Erythroblast (primary cell): ENCODE measurements around the gene SLC38A9.

Experiments used
- DNase-seq, 2 experiments: peaks; one replicate each; lab custom pipeline; 2025; lab: John Stamatoyannopoulos, UW
- GATA1 ChIP-seq: IDR thresholded peaks from 2 replicates; pipeline ENCODE4 v1.6.1; 2011; ENCODE audit warnings: low read depth, mild to moderate bottlenecking, control low read depth, low read length, moderate library complexity
- POLR2A ChIP-seq: IDR thresholded peaks from 2 replicates; pipeline ENCODE4 v1.6.1; 2011; ENCODE audit warnings: mild to moderate bottlenecking, low read length

Gene SLC38A9

GRCh38 chr5:55692106-55692417 lies 20.1 kb downstream of the SLC38A9 start:
- TF ChIP-seq GATA1 (no peak), POLR2A (no peak)
- no peak for DNase-seq

DNA sequence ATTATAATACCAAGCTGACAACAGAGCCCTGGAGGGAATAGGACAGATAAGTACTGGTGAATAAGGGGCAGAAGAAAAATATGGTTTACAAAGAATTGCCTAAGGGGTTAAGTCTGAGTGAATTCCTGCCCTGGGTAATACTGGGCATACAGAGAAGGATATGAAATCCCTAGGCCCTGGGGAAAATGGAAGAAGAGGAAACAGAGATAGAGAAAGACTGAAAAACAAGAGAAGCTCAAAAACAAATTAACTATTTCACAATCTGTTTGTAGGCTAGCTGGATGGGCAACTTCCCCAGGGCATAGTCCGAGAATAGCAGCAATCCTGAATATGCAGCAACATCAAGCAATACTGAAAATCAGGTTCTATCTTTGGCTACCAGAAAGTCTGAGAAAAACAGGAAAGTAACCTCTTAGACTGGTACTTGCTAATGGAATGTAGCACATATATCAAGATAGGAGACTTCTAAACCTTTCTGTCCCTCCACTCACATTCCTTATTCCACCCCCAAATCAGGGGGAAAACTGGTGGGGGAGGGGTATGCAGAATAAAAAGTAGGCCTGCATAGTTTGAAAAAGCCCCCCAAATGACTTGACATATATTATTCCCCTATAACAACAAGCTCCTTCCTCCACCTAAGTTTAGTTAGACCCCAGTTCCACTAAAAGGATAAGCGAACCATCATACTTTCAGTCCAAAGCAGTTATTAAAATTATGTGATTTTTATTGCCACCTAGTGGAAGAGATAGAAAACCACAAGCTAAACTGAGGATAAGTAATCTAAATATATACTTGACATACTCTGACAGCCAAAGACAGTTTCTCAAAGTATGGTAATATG lies 20.6 kb downstream of the SLC38A9 start:
- peak; percentile 37 to 49 for DNase-seq
- TF ChIP-seq GATA1 (no peak), POLR2A (no peak)

DNA sequence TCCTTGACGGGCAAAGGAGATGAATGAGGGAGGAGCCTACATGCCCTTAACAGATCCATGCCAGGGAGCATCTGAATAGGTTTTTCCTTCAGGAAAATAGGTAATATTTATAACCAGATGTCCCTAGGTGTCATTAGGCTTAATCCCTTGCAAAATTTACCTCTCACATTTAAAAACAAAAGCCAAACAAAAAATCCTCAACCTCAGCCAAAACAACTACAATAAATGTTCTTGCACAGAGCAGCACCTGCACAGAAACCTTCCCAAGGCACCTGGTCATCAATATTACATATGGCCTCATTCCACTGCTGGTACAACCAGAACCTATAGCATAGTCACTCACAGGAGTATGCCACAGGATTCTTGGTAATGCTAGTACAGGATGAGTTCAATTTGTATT lies 30.1 kb downstream of the SLC38A9 start:
- no peak for DNase-seq
- no peak for TF ChIP-seq GATA1
- no peak for TF ChIP-seq POLR2A

- peak; percentile 10 to 48 for DNase-seq
- TF ChIP-seq POLR2A (no peak), GATA1 (no peak)
Observed at GRCh38 chr5:55681301-55681700, 30.8 kb downstream of the SLC38A9 start.

DNA sequence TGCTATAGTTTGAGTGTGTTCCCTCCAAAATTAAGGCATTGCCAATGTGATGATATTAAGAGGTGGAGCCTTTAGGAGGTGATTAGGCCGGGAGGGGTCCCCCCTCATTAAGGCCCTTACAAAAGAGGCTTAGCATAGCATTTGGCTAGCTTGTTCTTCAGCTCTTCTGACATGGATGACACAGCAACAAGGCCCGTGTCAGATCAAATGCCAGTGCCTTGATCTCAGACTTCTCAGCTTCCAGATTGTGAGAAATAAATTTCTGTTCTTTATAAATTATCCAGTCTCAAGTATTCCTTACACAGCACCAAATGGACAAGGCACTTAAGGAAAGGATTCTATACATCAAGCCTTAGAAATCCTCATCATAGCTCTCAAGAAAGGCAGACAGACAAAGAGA lies 31.8 kb downstream of the SLC38A9 start:
- no peak for TF ChIP-seq POLR2A
- no peak for TF ChIP-seq GATA1
- DNase-seq: peak; percentile 27 to 31

DNA sequence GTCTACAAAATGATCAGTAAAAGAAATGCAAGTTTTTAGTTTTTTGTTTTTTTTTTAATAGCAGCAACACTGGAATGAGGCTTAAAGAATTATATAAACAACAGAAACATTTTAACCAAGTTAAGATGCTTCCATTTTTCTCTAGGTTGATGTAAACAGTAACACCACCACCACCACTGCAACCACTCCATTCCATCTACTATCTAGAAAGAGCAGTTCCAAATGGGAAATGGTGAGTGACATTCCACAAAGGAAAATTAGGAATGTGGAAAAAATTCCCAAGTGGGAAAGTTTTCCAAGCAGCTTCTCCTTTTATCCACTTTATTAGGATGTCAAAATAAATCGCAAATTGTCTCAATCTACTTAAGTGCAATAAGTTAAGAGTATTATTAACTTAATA lies 32.6 kb downstream of the SLC38A9 start:
- TF ChIP-seq GATA1: no peak
- no peak for TF ChIP-seq POLR2A
- no peak for DNase-seq

- TF ChIP-seq GATA1: no peak
- TF ChIP-seq POLR2A: no peak
- DNase-seq: no peak
Observed at GRCh38 chr5:55675119-55675518, 37.0 kb downstream of the SLC38A9 start.

- no peak for DNase-seq
- no peak for TF ChIP-seq POLR2A
- TF ChIP-seq GATA1: no peak
Observed at GRCh38 chr5:55674340-55674739, 37.8 kb downstream of the SLC38A9 start.

GRCh38 chr5:55672477-55672911 lies 39.6 kb downstream of the SLC38A9 start:
- no peak for DNase-seq
- TF ChIP-seq POLR2A (no peak), GATA1 (no peak)

- TF ChIP-seq GATA1 (no peak), POLR2A (no peak)
- peak in 1 of 2 experiments; percentile 2 for DNase-seq
Observed at GRCh38 chr5:55671975-55672374, 40.1 kb downstream of the SLC38A9 start.

DNA sequence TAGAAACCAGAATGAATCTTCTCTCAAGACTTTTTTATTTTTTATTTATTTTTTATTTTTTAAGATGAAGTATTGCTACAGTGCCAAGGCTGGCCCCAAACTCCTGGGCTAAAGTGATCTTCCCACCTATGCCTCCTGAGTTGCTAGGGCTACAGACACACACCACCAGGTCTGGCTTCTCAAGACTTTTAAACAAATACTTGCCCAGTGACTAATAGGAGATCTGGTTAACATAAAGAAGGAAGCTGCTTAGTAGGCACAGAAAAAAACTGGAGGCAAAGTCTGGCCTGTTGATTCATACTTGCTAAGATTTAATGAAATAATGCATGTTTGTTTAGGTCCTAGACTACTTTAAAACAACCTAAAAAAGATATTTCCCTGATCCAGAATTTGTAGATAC lies 43.8 kb downstream of the SLC38A9 start:
- DNase-seq: no peak
- TF ChIP-seq GATA1 (no peak), POLR2A (no peak)

- DNase-seq: no peak
- TF ChIP-seq POLR2A (no peak), GATA1 (no peak)
Observed at GRCh38 chr5:55667938-55668337, 44.2 kb downstream of the SLC38A9 start.

DNA sequence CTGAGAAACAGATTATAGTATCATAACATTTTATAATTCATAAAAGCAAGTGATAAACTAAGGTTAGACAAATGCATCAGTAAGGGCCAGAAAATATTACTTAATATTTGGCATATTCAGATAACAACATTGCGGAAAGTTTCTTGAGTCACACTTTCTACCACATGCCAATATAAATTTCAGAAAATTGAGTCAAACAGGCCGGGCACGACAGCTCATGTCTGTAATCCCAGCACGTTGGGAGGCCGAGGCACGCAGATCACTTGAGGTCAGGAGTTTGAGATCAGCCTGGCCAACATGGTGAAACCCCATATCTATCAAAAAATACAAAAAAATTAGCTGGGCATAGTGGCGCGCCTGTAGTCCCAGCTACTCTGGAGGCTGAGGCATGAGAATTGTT lies 47.1 kb downstream of the SLC38A9 start:
- TF ChIP-seq GATA1 (no peak), POLR2A (no peak)
- DNase-seq: no peak

GRCh38 chr5:55657443-55657842 lies 54.7 kb downstream of the SLC38A9 start:
- DNase-seq: no peak
- TF ChIP-seq POLR2A (no peak), GATA1 (no peak)

- no peak for DNase-seq
- TF ChIP-seq GATA1: no peak
- TF ChIP-seq POLR2A: no peak
Observed at GRCh38 chr5:55650386-55650785, 61.7 kb downstream of the SLC38A9 start.

DNA sequence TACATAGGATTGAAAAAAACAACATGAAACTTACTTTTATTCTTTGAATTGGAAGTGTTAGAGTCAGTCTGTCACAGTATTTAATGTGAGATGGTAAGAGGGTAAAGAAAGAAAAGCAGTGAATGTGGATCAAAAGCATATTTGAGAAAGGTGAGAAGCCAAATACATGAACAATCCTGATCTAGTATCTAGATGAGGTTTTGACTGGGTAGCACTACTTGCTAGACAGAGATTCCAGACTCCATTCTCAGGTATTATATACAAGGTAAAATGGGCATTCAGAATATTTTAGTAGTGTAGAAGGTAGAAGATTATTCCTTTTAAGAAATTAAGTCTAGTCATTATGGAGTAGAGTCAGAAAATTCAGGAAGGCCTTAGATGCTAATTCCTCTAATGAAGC lies 62.2 kb downstream of the SLC38A9 start:
- no peak for DNase-seq
- TF ChIP-seq GATA1 (no peak), POLR2A (no peak)
